Measurements from ENCODE around the gene GLDN.

GLDN gene

DNA sequence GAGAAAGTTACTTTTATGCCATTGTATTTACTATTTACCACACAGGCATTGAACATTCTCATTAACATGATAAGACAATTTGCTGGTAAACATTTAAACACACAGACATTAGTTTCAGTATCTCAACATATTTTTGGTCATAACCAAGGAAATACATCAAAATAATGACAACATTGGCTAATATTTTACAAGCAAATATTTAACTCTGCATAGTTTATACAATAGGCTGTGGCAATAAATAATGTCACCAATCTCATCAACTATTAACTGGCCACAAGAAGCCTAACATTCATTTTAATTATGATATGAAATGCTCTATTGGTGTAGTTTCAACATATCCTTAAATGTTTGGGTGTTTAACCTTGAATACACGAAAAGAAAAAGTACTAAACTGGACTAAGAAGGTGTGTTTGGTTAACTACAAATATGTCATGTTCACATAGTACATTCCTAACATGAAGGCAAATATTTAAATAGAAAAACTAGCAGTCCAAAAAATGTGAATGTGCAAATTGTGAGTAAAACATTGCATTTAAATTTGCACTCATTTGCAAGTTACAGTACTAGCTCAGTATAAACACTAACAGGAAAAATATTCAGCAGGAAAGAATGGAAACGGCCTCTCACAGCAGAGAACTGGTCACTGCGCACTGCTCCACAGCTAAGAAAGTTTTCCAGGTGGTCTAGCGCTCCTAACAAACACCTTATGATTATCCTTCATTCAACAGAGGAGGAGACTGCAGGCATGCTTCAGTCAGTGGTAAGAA lies 106.6 kb downstream of the GLDN start:
- no peak for DNase-seq

DNA sequence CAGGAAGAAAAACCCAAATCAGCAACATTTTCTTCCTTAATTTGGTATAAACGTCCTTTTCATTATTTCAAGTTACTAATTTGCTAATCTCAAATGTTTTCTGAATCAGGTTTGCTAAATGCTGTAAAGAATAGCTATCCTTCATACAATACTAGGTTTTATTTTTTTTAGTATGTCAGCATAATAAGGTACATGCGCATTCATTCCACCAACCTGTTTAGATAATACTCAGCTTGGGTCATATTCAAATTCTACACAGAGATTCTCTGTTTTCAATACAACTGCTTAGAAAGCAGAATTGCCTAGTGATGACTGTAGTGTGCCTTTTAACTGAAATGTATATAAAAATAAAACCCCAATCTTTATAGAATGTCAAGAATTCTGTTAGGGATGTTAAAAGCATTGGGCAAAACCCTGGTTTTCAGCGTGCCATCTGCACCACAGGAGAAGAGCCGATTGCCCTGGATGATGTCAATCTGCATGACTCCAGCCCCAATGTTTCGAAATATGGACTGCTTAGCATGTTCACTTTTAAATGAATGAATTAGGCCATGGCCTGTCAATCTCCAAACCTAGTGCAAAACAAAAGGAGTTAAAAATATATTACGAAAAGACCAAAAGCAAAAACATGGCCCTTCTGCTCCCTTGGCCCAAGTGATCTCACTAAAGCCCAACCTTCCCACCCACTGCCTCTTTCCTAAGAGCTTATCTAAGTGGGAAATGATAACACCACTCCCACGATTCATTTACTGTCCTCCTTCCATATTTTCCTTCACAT lies 107.4 kb downstream of the GLDN start:
- no peak for DNase-seq

DNA sequence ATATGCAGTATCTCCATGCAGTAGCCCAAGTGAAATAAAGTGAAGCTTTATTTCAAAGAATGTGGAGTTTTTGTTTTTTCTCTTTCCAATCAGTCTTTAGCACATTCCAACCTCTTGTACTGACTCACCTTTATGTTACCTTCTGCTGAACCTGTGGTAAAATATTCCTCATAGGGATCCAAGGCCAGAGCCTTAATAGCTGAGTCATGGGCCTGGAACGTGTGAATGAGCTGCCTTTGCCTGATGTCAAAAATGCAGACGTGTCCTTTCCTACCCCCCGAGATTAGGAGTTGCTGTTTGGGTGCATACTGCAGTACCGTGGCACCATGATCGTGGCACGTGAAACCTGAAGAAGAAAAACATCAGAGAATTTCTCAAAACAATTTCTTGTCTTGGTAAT lies 108.5 kb downstream of the GLDN start:
- DNase-seq = no peak
